Measurements from ENCODE around the gene ALG11.
"Not testable (repeated sequence)": the region's sequence is repeated elsewhere in the genome, so short reads cannot be mapped to it uniquely, and the experiment has no call there.

ALG11 gene

DNA sequence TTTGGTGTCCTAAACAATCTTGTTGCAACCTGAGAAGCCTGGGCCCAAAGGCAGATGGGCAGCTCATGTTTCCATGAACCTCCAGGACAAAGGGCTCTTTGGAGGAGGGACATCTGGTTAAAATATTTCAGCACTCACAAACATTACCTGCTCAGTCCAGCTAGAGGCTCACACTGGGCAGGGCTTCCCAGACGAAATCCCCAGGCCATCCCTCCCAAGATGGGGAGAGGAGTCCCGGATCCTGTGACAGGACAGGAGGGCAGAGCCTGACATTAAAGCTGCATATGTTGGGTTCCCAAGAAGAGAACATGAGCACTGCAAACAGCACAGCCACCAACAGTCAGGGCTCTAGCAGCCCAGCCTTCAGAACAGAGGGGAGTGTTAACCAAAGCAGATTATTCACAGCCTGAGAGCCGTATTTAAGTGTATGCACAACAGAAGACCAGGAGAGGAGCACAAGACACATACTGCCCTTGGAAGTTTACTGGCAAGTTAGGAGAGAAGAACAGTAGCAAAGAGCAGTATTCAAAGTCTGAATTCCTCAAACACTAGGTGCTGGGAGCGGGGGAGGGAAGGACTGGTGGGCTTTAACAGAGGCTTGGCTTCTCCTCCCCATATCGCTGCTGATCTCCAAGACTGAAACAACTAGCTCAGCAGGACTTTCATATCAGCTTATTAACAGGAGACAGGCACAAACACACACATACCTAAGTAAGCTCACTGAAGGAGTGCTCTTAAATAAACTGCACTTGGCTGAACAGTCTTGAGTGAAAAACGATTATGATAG, 13.3 kb upstream of the ALG11 start:
- DNase-seq = no peak

DNA sequence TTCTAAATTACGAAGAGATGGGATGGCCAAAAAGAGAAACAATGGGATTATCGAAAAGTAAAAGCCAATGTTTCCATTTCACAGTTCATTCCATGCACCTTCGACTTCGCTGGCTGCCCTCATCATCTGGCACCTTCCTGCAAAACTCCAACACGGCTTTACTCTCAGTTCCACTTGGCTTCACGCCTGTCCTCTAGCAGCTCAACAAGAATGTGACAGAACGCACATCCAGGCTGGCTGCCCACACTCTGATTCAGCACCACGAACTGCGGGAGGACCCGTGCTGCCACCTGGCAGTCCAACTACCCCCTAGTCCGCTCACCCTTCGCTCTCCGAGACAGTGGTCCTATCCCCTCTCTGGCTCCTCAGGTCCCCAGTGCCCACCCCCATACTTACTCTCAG, 12.7 kb upstream of the ALG11 start:
- DNase-seq = no peak

DNA sequence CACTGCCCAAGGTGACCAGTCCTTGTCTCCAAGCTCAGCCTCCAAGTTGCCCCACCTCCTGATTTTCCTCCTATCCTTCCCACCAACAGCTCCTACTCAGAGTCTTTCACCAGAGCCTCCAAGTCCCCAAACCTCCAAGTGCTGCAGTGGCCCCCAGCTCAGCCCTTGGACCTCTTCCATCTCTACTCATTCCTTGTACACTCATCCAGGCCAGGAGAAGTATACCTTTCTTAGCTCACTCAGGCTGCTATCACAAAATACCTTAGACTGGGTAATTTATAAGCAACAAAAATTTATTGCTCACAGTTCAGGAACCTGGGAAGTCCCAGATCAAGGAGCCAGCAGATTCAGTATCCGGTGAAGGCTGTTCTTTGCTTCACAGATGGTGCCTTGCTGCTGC, 12.3 kb upstream of the ALG11 start:
- DNase-seq = no peak

DNA sequence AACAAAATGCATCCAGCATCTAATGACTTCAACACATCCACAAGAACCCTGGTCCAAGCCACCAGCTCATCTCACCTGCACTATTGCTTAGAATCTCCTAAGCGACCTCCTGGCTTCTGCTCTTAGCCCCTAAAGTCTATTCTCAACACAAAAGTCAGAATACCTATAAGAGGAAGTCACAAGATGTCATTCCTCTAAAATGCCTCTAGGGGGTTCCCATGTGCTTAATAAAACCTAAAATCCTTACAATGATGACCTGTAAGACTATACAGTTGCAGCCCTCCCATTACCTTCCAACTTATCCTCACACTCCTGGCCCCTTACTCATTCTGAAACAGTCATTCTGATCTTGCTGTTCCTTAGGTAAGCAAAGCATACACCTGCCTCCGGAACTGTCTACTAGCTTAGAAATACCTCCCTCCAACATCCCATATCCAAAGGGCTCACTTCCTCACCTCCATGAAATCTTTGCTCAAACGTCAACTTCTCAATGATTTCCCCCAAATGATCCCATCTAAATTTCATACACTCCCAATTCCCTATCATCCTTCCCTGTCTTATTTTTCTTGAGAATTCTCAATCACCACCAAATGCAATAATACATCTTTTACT, 11.0 kb upstream of the ALG11 start:
- DNase-seq = no peak

DNA sequence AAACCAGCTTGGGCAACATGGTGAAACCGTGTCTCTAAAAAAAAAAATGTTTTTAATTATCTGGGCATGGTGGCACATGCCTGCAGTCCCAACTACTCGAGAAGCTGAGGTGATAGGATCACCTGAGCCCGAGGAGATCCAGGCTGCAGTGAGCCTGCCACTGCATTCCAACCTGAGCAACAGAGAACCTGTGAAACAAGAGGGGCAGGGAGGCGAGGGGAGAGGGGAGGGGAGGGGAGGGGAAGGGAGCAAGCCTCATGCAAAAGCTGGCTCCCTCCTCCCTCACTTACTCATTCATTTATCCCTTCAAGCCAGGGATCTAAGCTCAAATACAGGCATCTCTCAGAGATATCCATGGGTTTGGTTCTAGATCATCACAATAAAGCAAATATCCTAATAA, 9.8 kb upstream of the ALG11 start:
- DNase-seq = no peak

DNA sequence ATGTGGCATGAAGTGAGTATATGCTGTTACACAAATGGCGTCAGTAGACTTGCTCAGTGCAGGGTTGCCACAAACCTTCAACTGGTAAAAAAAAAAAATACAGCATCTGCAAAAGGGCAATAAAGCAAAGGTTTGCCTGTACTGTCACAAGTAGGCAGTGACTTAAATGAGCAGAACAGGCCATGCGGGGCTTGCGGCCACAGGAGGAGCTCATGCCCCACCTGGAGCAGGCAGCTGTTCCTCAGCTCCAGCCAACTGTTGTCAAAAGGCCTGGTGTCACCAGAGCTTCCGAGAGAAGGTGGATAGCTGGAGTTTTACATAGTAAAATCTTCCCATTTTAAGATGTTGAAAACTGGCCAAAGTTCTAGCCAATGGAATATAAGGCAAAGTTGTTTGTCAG, 8.7 kb upstream of the ALG11 start:
- no peak for DNase-seq

DNA sequence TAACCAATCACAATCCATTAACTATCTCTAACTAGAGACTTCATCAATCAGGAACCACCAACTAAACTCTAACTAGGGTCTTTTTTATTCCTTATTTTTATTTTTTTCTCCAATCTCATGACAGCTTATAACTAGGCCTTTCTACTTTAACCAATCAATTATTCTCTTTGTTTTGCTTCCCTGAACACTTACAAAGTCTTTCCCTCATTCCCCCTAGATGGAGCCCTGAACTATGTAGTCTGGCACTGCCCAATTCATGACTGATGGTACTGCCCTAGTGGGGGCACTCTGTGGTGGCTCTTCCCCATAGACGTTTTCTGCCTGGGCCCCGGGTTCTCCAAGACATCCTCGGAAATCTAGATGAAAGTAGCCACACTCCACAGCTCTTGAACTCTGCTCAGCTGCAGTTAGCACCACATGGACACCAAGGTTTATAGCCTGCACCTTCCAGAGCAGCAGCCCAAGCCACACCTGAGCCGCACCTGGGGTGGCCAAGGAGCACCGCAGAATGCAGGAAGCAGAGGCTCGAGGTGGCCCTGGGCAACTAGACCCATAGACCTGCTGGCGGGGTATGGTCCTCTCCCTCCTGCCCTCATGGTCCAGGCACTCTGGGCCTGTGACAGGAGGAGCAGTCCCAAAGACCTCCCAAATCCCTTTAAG, 7.6 kb upstream of the ALG11 start:
- no peak for DNase-seq

DNA sequence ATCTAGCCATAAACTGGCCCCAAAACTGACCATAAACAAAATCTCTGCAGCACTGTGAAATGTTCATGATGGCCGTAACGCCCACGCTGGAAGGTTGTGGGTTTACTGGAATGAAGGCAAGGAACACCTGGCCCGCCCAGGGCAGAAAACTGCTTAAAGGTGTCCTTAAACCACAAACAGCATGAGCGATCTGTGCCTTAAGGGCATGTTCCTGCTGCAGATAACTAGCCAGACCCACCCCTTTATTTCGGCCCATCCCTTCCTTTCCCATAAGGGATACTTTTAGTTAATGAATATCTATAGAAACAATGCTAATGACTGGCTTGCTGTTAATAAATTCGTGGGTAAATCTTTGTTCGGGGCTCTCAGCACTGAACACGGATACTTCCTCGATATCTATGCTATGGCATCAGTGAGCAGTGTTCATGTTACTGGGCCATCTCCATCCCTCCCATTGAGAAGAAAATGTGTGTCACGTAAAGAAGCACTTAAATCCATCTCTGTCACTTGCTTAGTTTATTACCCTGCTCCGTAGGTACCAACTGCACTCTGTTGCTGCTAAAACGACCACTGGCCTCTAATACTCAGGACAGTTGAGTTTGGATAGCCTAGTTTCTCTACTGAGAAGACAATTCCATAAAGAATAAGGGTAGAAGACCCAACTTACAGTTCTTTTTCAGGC, 6.2 kb upstream of the ALG11 start:
- DNase-seq = no peak

DNA sequence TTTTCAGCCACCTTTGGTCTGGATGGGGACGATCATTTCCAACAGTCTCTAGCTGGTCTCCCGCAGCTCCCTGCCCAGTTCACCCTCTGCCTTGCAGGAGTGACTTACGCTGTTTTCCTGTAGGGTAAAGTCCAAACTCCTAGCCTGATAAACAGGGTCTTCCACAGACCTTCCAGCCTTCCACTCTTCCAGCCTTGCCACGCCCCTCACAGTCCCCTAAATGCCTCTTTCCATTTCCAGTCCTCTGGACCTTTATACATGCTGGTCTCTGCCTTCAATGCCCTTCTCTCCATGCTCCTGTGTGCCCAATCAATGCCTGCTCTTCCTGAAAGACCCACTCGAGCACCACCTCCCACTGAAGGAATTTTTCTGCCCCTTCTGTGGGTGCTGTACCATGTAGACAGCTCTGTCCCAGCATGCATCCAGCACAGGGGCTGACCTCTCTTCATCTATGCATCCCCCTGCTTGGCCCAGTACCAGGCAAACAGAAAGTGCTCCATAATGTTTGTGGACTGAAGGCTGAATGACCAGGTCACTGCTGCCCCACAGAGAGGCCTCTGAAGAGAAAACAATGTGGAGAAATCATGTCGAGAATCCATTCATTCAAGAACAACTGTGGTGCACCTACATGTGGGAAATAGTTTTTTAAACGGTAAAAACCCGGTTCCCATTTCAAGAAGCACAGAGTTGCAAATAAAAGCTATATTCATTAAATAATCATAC, 5.5 kb upstream of the ALG11 start:
- DNase-seq = no peak

DNA sequence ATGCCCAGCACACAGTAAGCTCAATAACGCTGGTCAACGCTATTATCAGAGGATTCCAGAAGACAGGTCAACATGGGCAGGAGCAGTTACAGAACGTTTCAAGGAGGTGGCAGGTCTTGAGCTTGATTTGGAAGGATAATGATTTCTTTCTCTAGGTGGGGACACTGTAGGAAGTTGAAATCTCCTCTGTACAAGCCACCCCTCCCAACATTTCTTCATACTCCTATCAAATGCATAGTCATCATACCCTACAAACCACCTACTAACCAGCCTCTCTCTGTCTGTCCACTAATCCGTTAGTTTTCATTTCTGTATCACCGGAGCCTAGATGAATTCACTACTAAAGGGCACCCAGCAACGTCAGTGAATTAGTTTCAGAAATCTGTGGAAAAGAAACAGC, 2.3 kb upstream of the ALG11 start:
- no peak for DNase-seq

DNA sequence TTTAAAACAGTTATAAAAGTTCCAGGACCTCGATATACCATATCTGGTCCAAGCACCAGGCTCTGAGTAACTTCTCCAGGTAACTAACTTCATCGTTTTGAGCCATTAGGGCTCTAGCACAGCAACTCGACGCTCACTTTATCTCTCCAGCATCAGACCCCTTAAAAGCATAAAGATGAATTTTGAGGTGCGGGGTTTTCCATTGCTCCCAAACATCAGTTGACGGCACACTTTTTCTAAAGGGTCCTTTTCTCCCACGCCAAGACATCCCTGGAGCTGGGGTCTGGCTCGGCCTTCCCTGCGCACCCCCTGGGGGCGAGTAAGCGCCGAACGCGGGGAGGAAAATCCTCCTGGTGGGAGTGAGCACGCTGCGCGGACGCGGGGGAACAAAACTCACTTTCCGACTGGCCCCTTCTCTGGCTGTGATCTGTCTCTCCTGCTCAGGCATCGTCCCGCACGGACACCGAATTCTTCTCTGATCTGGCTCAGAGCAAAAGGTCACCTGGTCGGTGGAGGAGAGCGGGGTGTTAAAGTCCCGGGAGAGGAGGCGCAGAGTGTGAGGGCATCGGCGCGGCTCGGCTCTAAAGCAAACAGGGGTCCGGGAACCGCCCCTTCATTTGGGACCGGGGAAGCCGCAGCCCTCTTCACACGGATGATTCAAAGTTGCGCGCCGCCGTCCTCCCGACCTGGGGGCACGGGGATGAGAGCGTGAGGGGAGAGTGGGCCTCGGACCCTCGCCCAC, 1.1 kb upstream of the ALG11 start, which contains the start of gene ATP7B:
ATP7B (minus strand) TSS at position 561 of the 742 bp plus-strand sequence; CDS start at position 448, 113 bp downstream.
- no peak for DNase-seq

DNA sequence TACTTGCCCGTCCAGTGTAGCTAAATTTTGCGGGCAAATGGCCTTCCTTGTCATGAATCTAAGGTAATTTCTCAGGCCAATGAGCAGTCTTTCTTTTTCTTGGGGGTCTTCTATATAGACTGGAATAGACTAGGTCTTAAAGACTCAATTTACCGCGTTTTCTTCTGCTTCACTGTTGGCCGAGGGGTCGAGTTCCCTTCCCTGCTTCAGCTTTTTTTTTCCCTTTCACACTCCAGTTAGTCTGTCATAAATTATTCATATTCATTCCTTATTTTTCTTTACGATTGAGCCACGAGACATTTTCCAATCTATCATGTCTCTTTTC, 276 bp downstream of the ALG11 start:
- DNase-seq = no peak

DNA sequence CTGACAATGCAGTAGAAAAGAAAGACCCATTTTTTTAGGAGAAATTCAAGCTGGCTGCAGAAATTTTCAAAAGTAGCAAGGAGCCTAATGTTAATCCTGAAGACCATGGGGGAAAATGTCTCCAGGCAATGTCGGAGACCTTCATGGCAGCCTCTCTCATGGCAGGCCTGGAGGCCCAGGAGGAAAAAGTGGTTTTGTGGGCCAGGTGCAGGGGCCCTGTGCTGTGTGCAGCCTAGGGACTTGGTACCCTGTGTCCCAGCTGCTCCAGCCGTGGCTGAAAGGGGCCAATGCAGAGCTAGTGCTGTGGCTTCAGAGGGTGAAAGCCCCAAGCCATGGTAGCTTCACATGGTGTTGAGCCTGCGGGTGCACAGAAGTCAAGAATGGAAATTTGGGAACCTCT, 4.1 kb downstream of the ALG11 start:
- DNase-seq = no peak

DNA sequence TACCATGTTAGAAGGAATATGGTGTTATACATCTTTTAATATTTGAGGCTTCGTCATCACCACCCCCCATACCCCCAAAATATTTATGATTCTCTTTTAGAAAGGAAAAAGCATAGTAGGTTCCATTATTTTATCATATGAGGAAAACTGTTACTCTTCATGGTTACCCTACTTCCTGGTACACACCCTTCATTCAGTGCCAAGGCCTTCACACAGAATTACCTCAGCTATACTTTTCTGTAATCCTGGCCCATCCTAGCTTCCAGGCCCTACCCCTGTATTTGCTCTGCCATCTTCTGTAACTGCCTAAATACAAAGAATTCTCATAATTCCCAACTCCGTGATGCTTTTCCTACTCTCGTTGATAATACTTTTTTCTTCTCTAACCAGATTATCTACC, 8.0 kb downstream of the ALG11 start:
- DNase-seq = no peak

DNA sequence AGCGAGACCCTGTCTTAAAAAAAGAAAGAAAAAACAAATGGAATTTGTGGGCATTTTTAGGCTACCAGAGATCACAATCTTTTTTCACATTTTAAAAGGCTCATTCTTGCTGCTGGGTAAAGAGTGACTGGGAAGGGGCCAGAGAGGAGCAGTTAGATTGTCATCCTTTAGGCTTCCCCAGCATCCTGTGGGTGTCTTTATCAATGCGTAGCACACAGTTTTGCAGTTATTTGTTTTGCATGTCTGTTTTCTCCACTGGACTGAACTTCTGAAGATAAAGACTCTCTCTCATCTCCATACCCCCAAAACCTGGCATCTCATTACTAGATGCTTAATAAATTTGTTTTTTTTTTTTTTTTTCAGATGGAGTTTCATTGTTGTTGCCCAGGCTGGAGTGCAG, 10.2 kb downstream of the ALG11 start:
- DNase-seq = no peak

DNA sequence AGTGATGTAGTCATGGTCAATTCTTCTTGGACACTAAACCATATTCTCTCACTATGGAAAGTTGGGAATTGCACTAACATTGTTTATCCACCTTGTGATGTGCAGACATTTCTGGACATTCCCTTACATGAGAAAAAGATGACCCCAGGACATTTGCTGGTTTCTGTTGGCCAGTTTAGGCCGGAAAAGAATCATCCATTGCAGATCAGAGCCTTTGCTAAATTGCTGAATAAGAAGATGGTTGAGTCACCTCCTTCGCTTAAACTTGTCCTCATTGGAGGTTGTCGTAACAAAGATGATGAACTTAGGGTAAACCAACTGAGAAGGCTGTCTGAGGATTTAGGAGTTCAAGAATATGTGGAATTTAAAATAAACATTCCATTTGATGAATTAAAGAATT, 12.3 kb downstream of the ALG11 start, which contains the start of gene UTP14C:
UTP14C (plus strand) TSS at position 211 of the 400 bp plus-strand sequence. CDS start 4,114 bp downstream, outside the sequence.
- DNase-seq = no peak

DNA sequence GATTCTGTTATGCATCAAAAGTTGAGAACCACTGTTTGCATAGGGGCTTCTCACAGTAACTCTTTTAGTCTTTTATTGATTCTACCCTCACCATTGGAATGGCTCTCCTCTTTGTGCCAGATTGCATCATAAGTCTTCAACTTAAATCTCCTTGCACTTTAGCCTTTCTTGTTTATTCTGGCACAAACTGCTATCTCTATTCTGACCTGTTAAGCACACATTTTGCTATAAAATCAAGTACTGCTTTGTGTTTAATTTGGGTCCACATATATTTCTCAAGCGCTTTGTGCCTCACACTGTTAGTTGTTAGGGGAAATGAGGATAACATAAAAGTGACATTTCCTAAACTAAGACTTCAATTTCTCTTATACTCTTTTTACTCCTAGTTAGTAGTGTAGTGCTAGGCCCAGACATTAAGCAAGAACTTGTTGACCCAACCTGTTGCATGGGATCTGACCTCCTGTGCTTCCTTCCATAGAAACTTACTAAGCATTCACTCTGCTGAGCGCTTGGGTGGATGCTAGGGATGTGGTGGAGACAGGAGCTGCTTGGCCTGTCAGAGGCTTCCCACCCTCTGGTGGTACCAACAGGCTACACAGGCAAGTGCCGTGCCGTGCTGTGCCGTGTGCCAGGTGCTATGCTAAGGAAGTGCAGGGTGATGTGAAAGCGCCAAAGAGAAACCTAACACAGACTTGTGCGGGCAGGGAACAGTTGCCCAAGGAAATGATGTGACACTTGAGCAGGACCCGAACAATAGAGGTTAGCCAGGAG, 13.5 kb downstream of the ALG11 start:
- no peak for DNase-seq

DNA sequence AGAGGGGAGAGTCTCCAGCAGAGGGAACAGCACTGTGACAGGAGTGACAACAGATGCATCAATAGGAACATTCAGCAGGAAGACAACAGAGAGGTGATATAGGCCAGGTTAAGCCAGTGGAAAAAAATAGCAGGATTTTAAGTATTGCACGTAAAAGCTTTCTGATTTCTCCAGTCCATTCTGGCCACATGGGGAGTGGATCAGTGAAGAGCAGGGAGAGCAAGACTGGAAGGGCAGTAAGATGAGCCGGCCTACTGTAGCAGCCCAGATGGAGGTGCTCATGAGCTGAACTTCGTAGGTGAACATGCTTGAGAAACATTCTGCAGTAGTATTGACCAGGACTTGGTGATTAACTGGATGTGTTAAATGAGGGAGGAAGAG, 14.0 kb downstream of the ALG11 start:
- DNase-seq = no peak

DNA sequence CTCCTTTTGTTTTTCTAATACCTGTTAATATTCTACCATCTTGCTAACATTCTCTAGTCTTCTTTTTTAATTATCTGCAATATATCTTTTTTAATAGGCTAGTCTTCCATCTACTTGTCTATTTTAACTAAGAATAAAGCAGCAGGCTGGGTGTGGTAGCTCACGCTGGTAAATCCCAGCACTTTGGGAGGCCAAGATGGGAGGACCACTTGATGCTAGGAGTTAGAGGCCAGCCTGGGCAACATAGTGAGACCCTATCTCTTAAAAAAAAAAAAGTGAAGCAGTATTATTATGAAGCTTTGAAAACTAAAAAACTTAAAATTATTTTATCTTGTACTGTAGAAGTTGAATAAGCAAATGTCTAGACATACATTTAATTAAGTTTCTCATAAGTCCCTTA, 15.6 kb downstream of the ALG11 start:
- DNase-seq = no peak

DNA sequence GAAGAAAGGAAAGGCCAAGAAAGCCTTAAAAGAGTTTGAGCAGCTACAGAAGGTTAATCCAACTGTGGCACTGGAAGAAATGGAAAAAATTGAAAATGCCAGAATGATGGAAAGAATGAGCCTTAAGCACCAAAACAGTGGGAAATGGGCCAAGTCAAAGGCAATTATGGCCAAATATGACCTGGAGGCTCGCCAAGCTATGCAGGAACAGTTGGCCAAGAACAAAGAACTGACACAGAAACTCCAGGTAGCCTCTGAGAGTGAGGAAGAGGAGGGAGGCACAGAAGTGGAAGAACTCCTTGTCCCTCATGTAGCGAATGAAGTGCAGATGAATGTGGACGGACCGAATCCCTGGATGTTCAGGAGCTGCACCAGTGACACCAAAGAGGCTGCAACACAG, 17.4 kb downstream of the ALG11 start:
- DNase-seq = no peak

DNA sequence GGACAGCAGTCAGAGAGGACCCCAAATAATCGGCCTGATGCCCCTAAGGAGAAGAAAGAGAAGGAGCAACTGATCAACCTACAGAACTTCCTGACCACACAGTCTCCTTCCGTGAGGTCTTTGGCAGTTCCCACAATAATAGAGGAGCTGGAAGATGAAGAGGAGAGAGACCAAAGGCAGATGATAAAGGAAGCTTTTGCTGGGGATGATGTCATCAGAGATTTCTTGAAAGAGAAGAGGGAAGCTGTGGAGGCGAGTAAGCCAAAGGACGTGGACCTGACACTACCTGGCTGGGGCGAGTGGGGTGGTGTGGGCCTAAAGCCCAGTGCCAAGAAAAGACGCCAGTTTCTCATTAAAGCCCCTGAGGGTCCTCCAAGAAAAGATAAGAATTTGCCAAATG, 18.2 kb downstream of the ALG11 start:
- DNase-seq = not testable (repeated sequence)
